RPMI7951 (cell line): ENCODE results near the gene TRAPPC11. TPM values are rescaled to one million over a fixed set of nuclear protein-coding genes. Genes with fewer than 3 reads are reported as not detected.
"Not testable (repeated sequence)": the region's sequence is repeated elsewhere in the genome, so short reads cannot be mapped to it uniquely, and the experiment has no call there.

Source experiments
- DNase-seq: peaks from one replicate; pipeline ENCODE4 v3.0.0-alpha.2; 2012; ENCODE audit warnings: low read depth
- total RNA-seq: library from RNA; depleted of rRNA; stranded (reverse); fragments of >200 nt; shearing (Covaris generic); gene quantifications from 2 replicates; pipeline ENCODE4 v1.2.3, GENCODE V29; 2014; rRNA removed

Gene TRAPPC11
- 32.1 and 34.6 TPM in 2 replicates for total RNA-seq

- peak; percentile 98 for DNase-seq
Measured at GRCh38 chr4:183659029-183659871, at the start of gene TRAPPC11, which contains the start of gene RWDD4. TRAPPC11 (plus strand) TSS chr4:183659293; CDS start chr4:183663868, 4,575 bp downstream. RWDD4 (minus strand) TSS chr4:183659185; CDS start chr4:183658952, 233 bp downstream.

GRCh38 chr4:183610033-183610432, 49.1 kb upstream of the TRAPPC11 start:
- peak; percentile 46 for DNase-seq

GRCh38 chr4:183610613-183611012, 48.5 kb upstream of the TRAPPC11 start:
- no peak for DNase-seq

GRCh38 chr4:183611210-183611830, 47.8 kb upstream of the TRAPPC11 start:
- DNase-seq = no peak

- no peak for DNase-seq
Measured at GRCh38 chr4:183612329-183613250, 46.5 kb upstream of the TRAPPC11 start.

GRCh38 chr4:183617075-183617474, 42.0 kb upstream of the TRAPPC11 start:
- DNase-seq = no peak

- DNase-seq = no peak
Measured at GRCh38 chr4:183618681-183619080, 40.4 kb upstream of the TRAPPC11 start.

GRCh38 chr4:183620421-183620820, 38.7 kb upstream of the TRAPPC11 start:
- DNase-seq = no peak

GRCh38 chr4:183621875-183622274, 37.2 kb upstream of the TRAPPC11 start:
- no peak for DNase-seq

- no peak for DNase-seq
Measured at GRCh38 chr4:183624548-183624947, 34.5 kb upstream of the TRAPPC11 start.

GRCh38 chr4:183626168-183626567, 32.9 kb upstream of the TRAPPC11 start:
- no peak for DNase-seq

GRCh38 chr4:183627286-183627685, 31.8 kb upstream of the TRAPPC11 start:
- not testable (repeated sequence) for DNase-seq

- DNase-seq = no peak
Measured at GRCh38 chr4:183627979-183628588, 31.0 kb upstream of the TRAPPC11 start.

GRCh38 chr4:183631577-183632198, 27.4 kb upstream of the TRAPPC11 start:
- DNase-seq = no peak

GRCh38 chr4:183632689-183633088, 26.4 kb upstream of the TRAPPC11 start:
- no peak for DNase-seq

- DNase-seq = no peak
Measured at GRCh38 chr4:183633476-183634400, 25.4 kb upstream of the TRAPPC11 start.

GRCh38 chr4:183635321-183635720, 23.8 kb upstream of the TRAPPC11 start:
- no peak for DNase-seq

GRCh38 chr4:183635741-183636140, 23.4 kb upstream of the TRAPPC11 start:
- DNase-seq = no peak

GRCh38 chr4:183636503-183636902, 22.6 kb upstream of the TRAPPC11 start:
- DNase-seq = no peak

- no peak for DNase-seq
Measured at GRCh38 chr4:183636923-183637322, 22.2 kb upstream of the TRAPPC11 start.
